ENCODE measurements around the gene FBXO47. TPM values are rescaled to one million over a fixed set of nuclear protein-coding genes. Genes with fewer than 3 reads are reported as not detected.
A peak's percentile ranks its signal among the peaks of the same experiment; 100 is the strongest.

FBXO47 gene
- total and polyA plus RNA-seq, 2 of the 4 experiments (the other 2 are of a cell fraction): under 0.01 TPM; not detected in 1

- H2AFZ ChIP-seq (replicated peaks; ENCODE audit: low read length, poor library complexity): peak overlapping the region; percentile 19
- no TSS peak for BruUV-seq (replicated peaks)
- no peak overlapping the region for H3K4me2 ChIP-seq (ENCODE audit: low read depth, low read length)
- H3K23ac ChIP-seq (ENCODE audit: low read depth, low read length): 0 out of 2 replicates have a peak overlapping the region, but pooled peaks have one; percentile 31
- H3K27me3 ChIP-seq (ENCODE audit: control insufficient read depth, insufficient read depth, low read length): no peaks in the 10 kb centered on the region
- no peak overlapping the region for H2BK15ac ChIP-seq (ENCODE audit: low read depth, low read length)
- DNase-seq (no peak), ATAC-seq (ENCODE audit: low read depth) (no peak)
- H4K8ac ChIP-seq (ENCODE audit: low read depth in 2 of 2, low read length in 2 of 2): no peak overlapping the region; a peak in 1 of 4 replicates
- H2BK20ac ChIP-seq (ENCODE audit: low read depth, low read length): no peak overlapping the region
- H3K18ac ChIP-seq (ENCODE audit: low read depth, low read length): no peak overlapping the region
- in situ Hi-C loops (cut with MboI; ENCODE audit: low sequenced_read_pairs): no loop called here
- peaks cover 97% of the 10 kb centered on the region for H4K20me1 ChIP-seq (ENCODE audit: insufficient read depth, low read length)
- H2BK5ac ChIP-seq (ENCODE audit: low read depth, low read length, poor library complexity, severe bottlenecking): no peak overlapping the region
- dilution Hi-C loops (cut with HindIII; ENCODE audit: low sequenced_read_pairs, unreplicated experiment): no loop called here
- H2AK9ac ChIP-seq (replicated peaks; ENCODE audit: low read depth, low read length, poor library complexity): no peak overlapping the region
- no peak overlapping the region for H2BK120ac ChIP-seq (ENCODE audit: low read depth, low read length)
- no peak overlapping the region; the same call in 1 of the 2 replicates for H3K4ac ChIP-seq (ENCODE audit: low read depth, low read length)
- H3K9me3 ChIP-seq (ENCODE audit: control insufficient read depth, insufficient read depth, low read length): no peaks in the 10 kb centered on the region
- TF ChIP-seq FOS (IDR thresholded peaks at IDR 0.05; ENCODE audit: low read depth, low read length) (no peak), MXI1 (IDR thresholded peaks at IDR 0.05; ENCODE audit: borderline replicate concordance, low read depth, low read length) (no peak), NFE2L2 (IDR thresholded peaks at IDR 0.05; ENCODE audit: low read depth, low read length) (no peak), USF2 (IDR thresholded peaks at IDR 0.05; ENCODE audit: low read depth, low read length) (no peak), MAFK (IDR thresholded peaks at IDR 0.05; ENCODE audit: low read depth, low read length) (no peak), RFX5 (IDR thresholded peaks at IDR 0.05; ENCODE audit: low read depth, low read length) (no peak), CTCF (conservative IDR thresholded peaks at IDR 0.05; ENCODE audit: low read depth, low read length) (no peak), MAZ (IDR thresholded peaks at IDR 0.05; ENCODE audit: borderline replicate concordance, low read depth, low read length) (no peak)
- intact Hi-C loops (cut with micrococcal nuclease): no loop called here
- 95% methylated on average over 7 of the region's 12 CpGs; no CpG with 5 or more reads in 1 of the 2 experiments for WGBS, 2 experiments (ENCODE audit: extremely low coverage in 2 of 2, insufficient read length in 1 of 2)
- no peak overlapping the region for H3K9ac ChIP-seq (ENCODE audit: low read depth, low read length)
- H3K9me1 ChIP-seq (ENCODE audit: insufficient read depth, low read length): peaks cover 19% of the 10 kb centered on the region
- no peak overlapping the region for H2AK5ac ChIP-seq (ENCODE audit: low read depth, low read length)
- H3K14ac ChIP-seq (replicated peaks; ENCODE audit: low read depth, low read length): 0 out of 2 replicates have a peak overlapping the region, but pooled peaks have one; percentile 7
- no peak overlapping the region for H3K4me3 ChIP-seq (ENCODE audit: insufficient read depth, low read depth, low read length)
- peaks cover 70% of the 10 kb centered on the region for H3K36me3 ChIP-seq (ENCODE audit: control insufficient read depth, insufficient read depth, low read length)
- no peak overlapping the region for H3K56ac ChIP-seq (ENCODE audit: extremely low read depth, insufficient read depth, low read length)
- peaks cover 35% of the 10 kb centered on the region for H3K4me1 ChIP-seq (ENCODE audit: control insufficient read depth, insufficient read depth, low read length)
- H4K91ac ChIP-seq (ENCODE audit: insufficient read depth, low read depth, low read length): no peak overlapping the region
- POLR2A ChIA-PET (ENCODE audit: unreplicated experiment): no interaction called here
- H4K5ac ChIP-seq (ENCODE audit: low read depth, low read length): no peak overlapping the region
- peaks cover 43 to 93% of the 10 kb centered on the region in 2 experiments for H3K79me1 ChIP-seq (ENCODE audit: low read depth in 1 of 2, low read length in 2 of 2)
- H3K27ac ChIP-seq (ENCODE audit: insufficient read depth, low read length): 0 out of 2 replicates have a peak overlapping the region, but pooled peaks have one; percentile 1
- CTCF ChIA-PET: no interaction called here
Measured at GRCh38 chr17:38897671-38898290, 69.4 kb downstream of the FBXO47 start.
